H1 (cell line): ENCODE results near the gene NCAPD2. TPM values are rescaled to one million over a fixed set of nuclear protein-coding genes. Genes with fewer than 3 reads are reported as not detected.

Experiments used
- CTCF ChIA-PET: fragments of 300-600 bp; sonication (Branson Sonifier 250); formaldehyde crosslinking; loops from one replicate; lab custom pipeline; 2021; ENCODE audit not compliant: partially characterized antibody; lab: Charles Lee
- POLR2A ChIA-PET: fragments of 300-600 bp; sonication (Branson Sonifier 250); formaldehyde crosslinking; loops from one replicate; lab custom pipeline; 2021; ENCODE audit warnings: inconsistent platforms; ENCODE audit not compliant: partially characterized antibody; lab: Charles Lee
- DNase-seq, 2 experiments: peaks; one replicate each; pipeline versions ENCODE4 v3.0.0 to v3.0.0-alpha.2; 2010 to 2022; ENCODE audit warnings: low spot score in 2 of 2, low read depth in 1 of 2, mixed read lengths in 1 of 2
- FAIRE-seq: peaks from 2 replicates; lab custom pipeline; 2011; peaks lifted over from hg19 to GRCh38; lab: Jason Lieb, UNC
- H2AFZ ChIP-seq: 2 replicates; pipeline ENCODE4 v1.8.1; 2012; ENCODE audit warnings: low read length, inconsistent platforms
- H2AK5ac ChIP-seq: 2 replicates; pipeline ENCODE4 v1.6.1; 2013; ENCODE audit warnings: low read depth, low read length
- H2BK120ac ChIP-seq: replicated peaks from 2 replicates; pipeline ENCODE3; 2013; ENCODE audit warnings: low read depth, low read length, inconsistent platforms
- H2BK12ac ChIP-seq: 2 replicates; pipeline ENCODE4 v1.6.1; 2013; ENCODE audit warnings: low read depth, low read length
- H2BK15ac ChIP-seq: 2 replicates; pipeline ENCODE4 v1.6.1; 2013; ENCODE audit warnings: low read length
- H2BK20ac ChIP-seq: 2 replicates; pipeline ENCODE4 v1.6.1; 2013; ENCODE audit warnings: low read length
- H2BK5ac ChIP-seq: 2 replicates; pipeline ENCODE4 v1.6.1; 2013; ENCODE audit warnings: low read depth, low read length
- H3K14ac ChIP-seq: 2 replicates; pipeline ENCODE4 v1.6.1; 2013; ENCODE audit warnings: inconsistent platforms; ENCODE audit not compliant: insufficient read length
- H3K18ac ChIP-seq: 2 replicates; pipeline ENCODE4 v1.6.1; 2013; ENCODE audit warnings: low read length; ENCODE audit errors: extremely low read depth
- H3K23ac ChIP-seq: 2 replicates; pipeline ENCODE4 v1.6.1; 2013; ENCODE audit warnings: inconsistent platforms; ENCODE audit not compliant: insufficient read length
- H3K23me2 ChIP-seq: 2 replicates; pipeline ENCODE4 v1.6.1; 2013; ENCODE audit warnings: low read depth, low read length
- H3K27ac ChIP-seq: 2 replicates; pipeline ENCODE4 v1.6.1; 2011; ENCODE audit warnings: low read depth, low read length, inconsistent platforms
- H3K27me3 ChIP-seq, 4 experiments: replicated peaks in 1 of 4; 1 replicate in 1 of 4; 2 replicates in 3 of 4; pipeline versions ENCODE4 v1.6.1 to v1.8.1; 2011 to 2013; ENCODE audit warnings: low read length in 3 of 4, mild to moderate bottlenecking in 3 of 4, inconsistent platforms in 2 of 4, mixed read lengths in 2 of 4, moderate library complexity in 1 of 4; ENCODE audit not compliant: control insufficient read depth in 3 of 4, insufficient read depth in 3 of 4; ENCODE audit errors: extremely low read depth in 1 of 4
- H3K36me3 ChIP-seq, 4 experiments: 2 replicates each; pipeline versions ENCODE4 v1.6.1 to v1.8.1; 2011 to 2013; ENCODE audit warnings: mild to moderate bottlenecking in 4 of 4, low read length in 3 of 4, moderate library complexity in 2 of 4, control low read depth in 1 of 4, inconsistent platforms in 1 of 4; ENCODE audit not compliant: insufficient read depth in 4 of 4, control insufficient read depth in 2 of 4
- H3K4ac ChIP-seq: replicated peaks from 2 replicates; pipeline ENCODE3; 2013; ENCODE audit warnings: low read length, low read depth, mixed read lengths, inconsistent platforms; ENCODE audit not compliant: insufficient read length
- H3K4me1 ChIP-seq, 4 experiments: replicated peaks in 1 of 4; 1 replicate in 1 of 4; 2 replicates in 3 of 4; pipeline versions ENCODE4 v1.6.1 to v1.8.1; 2011 to 2013; ENCODE audit warnings: low read length in 3 of 4, inconsistent platforms in 2 of 4, mixed read lengths in 1 of 4; ENCODE audit not compliant: insufficient read depth in 4 of 4, control insufficient read depth in 3 of 4
- H3K4me2 ChIP-seq, 2 experiments: 2 replicates each; pipeline versions ENCODE4 v1.6.1 to v1.8.1; 2011 to 2013; ENCODE audit warnings: low read depth in 2 of 2, low read length in 2 of 2, control low read depth in 1 of 2, inconsistent platforms in 1 of 2, mild to moderate bottlenecking in 1 of 2; ENCODE audit not compliant: insufficient read depth in 1 of 2
- H3K4me3 ChIP-seq, 4 experiments: fragments of 200-600, 300-600 bp in 1 of 4; sonication (generic), shearing (Covaris generic), sonication (Bioruptor Twin) in 1 of 4; 2 replicates each; pipeline versions ENCODE4 v1.5.1 to v1.8.1; 2011 to 2016; ENCODE audit warnings: low read length in 4 of 4, low read depth in 3 of 4, control low read depth in 2 of 4, inconsistent platforms in 2 of 4, mild to moderate bottlenecking in 2 of 4, mixed read lengths in 1 of 4, moderate library complexity in 1 of 4; ENCODE audit not compliant: insufficient read depth in 2 of 4; ENCODE audit errors: extremely low read depth in 1 of 4
- H3K56ac ChIP-seq: replicated peaks from 2 replicates; pipeline ENCODE3; 2013; ENCODE audit warnings: low read depth, mild to moderate bottlenecking, mixed read lengths, low read length, inconsistent platforms; ENCODE audit not compliant: insufficient read length
- H3K79me1 ChIP-seq: 2 replicates; pipeline ENCODE4 v1.6.1; 2013; ENCODE audit warnings: low read depth, low read length, control low read depth
- H3K79me2 ChIP-seq, 2 experiments: 2 replicates each; pipeline versions ENCODE4 v1.6.1 to v1.8.1; 2012 to 2013; ENCODE audit warnings: low read length in 2 of 2, mild to moderate bottlenecking in 2 of 2, inconsistent platforms in 1 of 2; ENCODE audit not compliant: insufficient read depth in 2 of 2, control insufficient read depth in 1 of 2
- H3K9ac ChIP-seq, 4 experiments: replicated peaks in 1 of 4; 1 replicate in 1 of 4; 2 replicates in 3 of 4; pipeline versions ENCODE4 v1.6.1 to v1.8.1; 2011 to 2013; ENCODE audit warnings: low read depth in 3 of 4, low read length in 3 of 4, control low read depth in 2 of 4, mild to moderate bottlenecking in 2 of 4, moderate library complexity in 2 of 4, inconsistent platforms in 1 of 4; ENCODE audit errors: extremely low read depth in 1 of 4
- H3K9me3 ChIP-seq, 2 experiments: 2 replicates each; pipeline versions ENCODE4 v1.6.1 to v1.8.1; 2012 to 2013; ENCODE audit warnings: mild to moderate bottlenecking in 2 of 2, moderate library complexity in 2 of 2, control low read depth in 1 of 2, inconsistent platforms in 1 of 2, low read depth in 1 of 2, low read length in 1 of 2, mixed read lengths in 1 of 2; ENCODE audit not compliant: insufficient read depth in 2 of 2
- H4K20me1 ChIP-seq, 2 experiments: replicated peaks in 1 of 2; 2 replicates each; pipeline versions ENCODE3 to v1.8.1; 2011 to 2013; ENCODE audit warnings: inconsistent platforms in 2 of 2, low read length in 2 of 2, mild to moderate bottlenecking in 1 of 2; ENCODE audit not compliant: insufficient read depth in 2 of 2, control insufficient read depth in 1 of 2
- H4K5ac ChIP-seq: 2 replicates; pipeline ENCODE4 v1.6.1; 2013; ENCODE audit warnings: low read length, low read depth, mixed read lengths, inconsistent platforms; ENCODE audit not compliant: insufficient read length
- H4K8ac ChIP-seq: 2 replicates; pipeline ENCODE4 v1.8.0; 2013; ENCODE audit warnings: mild to moderate bottlenecking, moderate library complexity, low read length, inconsistent platforms; ENCODE audit not compliant: insufficient read depth; ENCODE audit errors: extremely low read depth
- H4K91ac ChIP-seq: replicated peaks from 2 replicates; pipeline ENCODE3; 2013; ENCODE audit warnings: low read length, mixed read lengths, inconsistent platforms; ENCODE audit not compliant: insufficient read length
- CBX8 ChIP-seq: fragments of 300-800, 300-1000 bp; sonication (generic); IDR thresholded peaks from 2 replicates; pipeline ENCODE4 v1.7.1; 2016; ENCODE audit warnings: low read depth, low read length, borderline replicate concordance
- POLR2AphosphoS5 ChIP-seq: IDR thresholded peaks from 2 replicates; pipeline ENCODE4 v1.6.1; 2011; ENCODE audit warnings: low read depth, low read length
- POU5F1 ChIP-seq: IDR thresholded peaks from 2 replicates; pipeline ENCODE4 v1.6.1; 2011; ENCODE audit warnings: low read depth, mild to moderate bottlenecking, low read length, moderate library complexity
- SIRT6 ChIP-seq: IDR thresholded peaks from one replicate; pipeline ENCODE4 v1.7.1; 2012; ENCODE audit warnings: low read length, inconsistent platforms
- SP1 ChIP-seq: IDR thresholded peaks from 2 replicates; pipeline ENCODE4 v1.6.1; 2011; ENCODE audit warnings: low read depth, low read length
- WGBS, 2 experiments: shearing (Covaris generic) in 1 of 2; methylation state at CpG; one replicate each; pipeline versions ENCODE4 v1.1.6 to v1.1.7; 2013 to 2015; ENCODE audit warnings: low lambda C conversion rate in 2 of 2, mixed read lengths in 2 of 2, inconsistent platforms in 1 of 2, low coverage in 1 of 2, missing lambda C conversion rate in 1 of 2; ENCODE audit not compliant: insufficient replicate concordance in 2 of 2, insufficient coverage in 1 of 2, insufficient read length in 1 of 2; ENCODE audit errors: extremely low coverage in 1 of 2, missing lambda C conversion rate in 1 of 2; 5-methylcytosine and 5-hydroxymethylcytosine counted together
- polyA plus RNA-seq, 7 experiments: library from polyadenylated mRNA; depleted of rRNA in 3 of 7; stranded (reverse) in 5 of 7; unstranded in 2 of 7; fragments of >200 nt in 5 of 7; fragments of 200-250 nt in 2 of 7; gene quantifications; 1 replicate in 5 of 7; 2 replicates in 1 of 7; 4 replicates in 1 of 7; pipeline versions ENCODE4 v1.2.1 to v1.2.3, GENCODE V29; 2011 to 2013; ENCODE audit warnings: missing spikeins in 2 of 7, mixed read lengths in 2 of 7
- total RNA-seq: library from RNA; stranded (reverse); fragmentation: NEBNext Ultra II Directional; extraction: Animal tissue kit (Norgen Biotek cat#: 25700); gene quantifications from 2 replicates; pipeline ENCODE4 v1.2.1, GENCODE V29; 2021

Gene NCAPD2
- total and polyA plus RNA-seq, 2 of the 8 experiments (the other 6 are each of a cell fraction or from before 2014, with no cell fraction given), result 55.8 to 132 TPM

GRCh38 chr12:6469092-6469491 is 24.8 kb upstream of the NCAPD2 start:
- no peak overlapping the region for H3K4ac ChIP-seq
- TF ChIP-seq SP1 (no peak), SIRT6 (no peak), POLR2AphosphoS5 (no peak), POU5F1 (no peak), CBX8 (no peak)
- no peaks in the 10 kb centered on the region; a peak in 1 of 7 replicates for H3K27me3 ChIP-seq
- no peak overlapping the region for H4K8ac ChIP-seq
- no peak overlapping the region for H3K56ac ChIP-seq
- H3K4me3 ChIP-seq, result peak overlapping the region in 1 of 4 experiments; percentile 87; a peak in 2 of 8 replicates
- H3K23ac ChIP-seq, result no peak overlapping the region
- no peak overlapping the region for H3K9ac ChIP-seq
- H2AFZ ChIP-seq, result no peak overlapping the region
- H3K18ac ChIP-seq, result no peak overlapping the region
- no peak overlapping the region for H2BK5ac ChIP-seq
- H2BK20ac ChIP-seq, result no peak overlapping the region
- H4K91ac ChIP-seq, result no peak overlapping the region
- H3K79me2 ChIP-seq, result peaks cover 0 to 15% of the 10 kb centered on the region in 2 experiments; a peak in 2 of 4 replicates
- WGBS, 2 experiments, result 85% methylated on average over 6 of the region's 6 CpGs; no CpG with 5 or more reads in 1 of the 2 experiments
- FAIRE-seq (no peak), DNase-seq (no peak)
- H2BK15ac ChIP-seq, result no peak overlapping the region
- peaks cover 0 to 10% of the 10 kb centered on the region in 2 experiments for H4K20me1 ChIP-seq
- no peaks in the 10 kb centered on the region for H3K9me3 ChIP-seq
- peaks cover 5 to 18% (median 9%) of the 10 kb centered on the region in 4 experiments; a peak in 6 of 8 replicates for H3K36me3 ChIP-seq
- no peak overlapping the region for H2BK120ac ChIP-seq
- no peak overlapping the region for H2BK12ac ChIP-seq
- H3K4me2 ChIP-seq, result peak overlapping the region; percentile 8 to 97; a peak in 1 of 4 replicates
- no peak overlapping the region for H3K14ac ChIP-seq
- H2AK5ac ChIP-seq, result no peak overlapping the region
- peaks cover 3 to 7% (median 3%) of the 10 kb centered on the region in 4 experiments; a peak in 3 of 7 replicates for H3K4me1 ChIP-seq
- H4K5ac ChIP-seq, result no peak overlapping the region
- POLR2A ChIA-PET, result interaction anchor here (1.7 to 6.1 kb wide), 12 partner anchors 11 to 185 kb away, joined by 3 to 84 read pairs (median 25); partner anchors contain the start of genes CD27, GAPDH, MRPL51 and NCAPD2
- H3K79me1 ChIP-seq, result peaks cover 4% of the 10 kb centered on the region
- H3K27ac ChIP-seq, result no peak overlapping the region
- CTCF ChIA-PET, result interaction anchor here (0.9 to 1.5 kb wide), 3 partner anchors 45 to 185 kb away, joined by 3 to 8 read pairs (median 4); no protein-coding TSS in a partner anchor
- peaks cover 12% of the 10 kb centered on the region for H3K23me2 ChIP-seq
